ENCODE data around the gene PABPC3. TPM values are rescaled to one million over a fixed set of nuclear protein-coding genes. Genes with fewer than 3 reads are reported as not detected.

The PABPC3 gene
- total and polyA plus RNA-seq, 10 of the 15 experiments (the other 5 are each of a cell fraction or from before 2014, with no cell fraction given) = 0.04 to 0.87 (median 0.28) TPM

DNA sequence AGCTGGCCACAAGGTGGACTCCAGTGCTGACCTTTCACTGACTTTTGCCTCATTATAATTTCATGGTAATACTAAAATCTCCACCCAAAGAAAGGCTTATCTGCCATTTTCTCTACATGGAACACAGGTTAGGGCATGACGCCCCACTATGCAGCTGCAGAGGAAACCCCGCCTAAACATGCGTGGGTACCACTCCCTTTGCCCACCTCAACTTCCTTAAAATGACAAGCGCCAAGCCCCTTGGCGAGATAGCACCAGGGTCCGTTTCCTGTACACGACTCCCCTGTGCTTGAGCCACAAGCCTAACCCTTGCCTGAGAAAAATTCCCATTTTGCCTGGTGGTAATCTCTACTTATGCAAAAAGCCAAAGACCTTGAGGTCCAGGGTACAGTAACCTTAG lies 36.0 kb upstream of the PABPC3 start (continued):
- TF ChIP-seq RAD51 (IDR thresholded peaks at IDR 0.05) = no peak

DNA sequence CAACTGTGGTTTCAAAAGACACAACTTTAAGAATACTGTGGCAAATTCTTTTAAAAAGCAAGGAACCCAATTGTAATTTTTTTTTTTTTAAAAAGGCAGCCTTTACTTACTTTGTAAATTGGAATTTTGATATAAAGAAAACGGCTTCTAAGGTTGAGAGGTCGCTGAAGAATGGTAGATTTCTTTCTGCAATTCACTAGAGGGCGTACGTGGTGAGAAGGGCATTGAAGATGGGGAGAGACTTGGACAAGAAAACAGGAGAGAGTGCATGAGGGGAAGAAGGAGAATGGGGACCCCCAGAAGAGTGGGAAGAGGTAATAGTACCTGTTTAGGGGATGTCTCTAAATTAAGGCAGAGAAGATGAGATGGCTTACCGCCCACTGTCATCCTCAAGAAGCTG lies 33.5 kb upstream of the PABPC3 start:
- Histone ChIP-seq H2AFZ (ENCODE audit: control insufficient read depth, low read depth, low read length) (no peak overlapping the region), H3K4me1 (ENCODE audit: control insufficient read depth, insufficient read depth, low read length) (no peaks in the 10 kb centered on the region), H3K9me3 (replicated peaks; ENCODE audit: control insufficient read depth, insufficient read depth, low read length) (no peaks in the 10 kb centered on the region), H3K9ac (ENCODE audit: control insufficient read depth, insufficient read depth, low read length) (no peak overlapping the region), H3K4me2 (ENCODE audit: control insufficient read depth, insufficient read depth) (no peak overlapping the region), H3K79me2 (ENCODE audit: control insufficient read depth, insufficient read depth, low read length) (no peaks in the 10 kb centered on the region), H3K36me3 (ENCODE audit: control insufficient read depth in 2 of 2, insufficient read depth in 2 of 2, low read length in 1 of 2) (no peaks in the 10 kb centered on the region), H3K27me3 (replicated peaks in 1 of 2; ENCODE audit: control insufficient read depth in 2 of 2, insufficient read depth in 2 of 2, low read length in 1 of 2) (0 out of 4 replicates have a peak, but pooled peaks cover 0 to 4% of the 10 kb centered on the region in 2 experiments), H4K20me1 (ENCODE audit: control insufficient read depth, insufficient read depth) (no peaks in the 10 kb centered on the region), H3K4me3 (no peak overlapping the region), H3K27ac (ENCODE audit: control insufficient read depth, insufficient read depth) (no peak overlapping the region)
- WGBS (ENCODE audit: insufficient coverage, insufficient replicate concordance, low lambda C conversion rate, missing lambda C conversion rate) = 22% methylated on average over 5 of the region's 5 CpGs
- DNase-seq (ENCODE audit: low read depth, low spot score) (no peak), ATAC-seq (no peak), FAIRE-seq (no peak)
- intact Hi-C loops (cut with micrococcal nuclease; ENCODE audit: unreplicated experiment) (no loop called here), in situ Hi-C loops (cut with MboI) (no loop called here)
- TF ChIP-seq, protein P1, sequence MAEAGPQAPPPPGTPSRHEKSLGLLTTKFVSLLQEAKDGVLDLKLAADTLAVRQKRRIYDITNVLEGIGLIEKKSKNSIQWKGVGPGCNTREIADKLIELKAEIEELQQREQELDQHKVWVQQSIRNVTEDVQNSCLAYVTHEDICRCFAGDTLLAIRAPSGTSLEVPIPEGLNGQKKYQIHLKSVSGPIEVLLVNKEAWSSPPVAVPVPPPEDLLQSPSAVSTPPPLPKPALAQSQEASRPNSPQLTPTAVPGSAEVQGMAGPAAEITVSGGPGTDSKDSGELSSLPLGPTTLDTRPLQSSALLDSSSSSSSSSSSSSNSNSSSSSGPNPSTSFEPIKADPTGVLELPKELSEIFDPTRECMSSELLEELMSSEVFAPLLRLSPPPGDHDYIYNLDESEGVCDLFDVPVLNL (IDR thresholded peaks at IDR 0.05; ENCODE audit: low read depth, low read length) = no peak
- TF ChIP-seq CBFB (IDR thresholded peaks at IDR 0.05; ENCODE audit: low read depth) (no peak), FOS (IDR thresholded peaks at IDR 0.05; ENCODE audit: borderline replicate concordance, extremely low read depth, insufficient read length) (no peak)
- TF ChIP-seq, protein P2, sequence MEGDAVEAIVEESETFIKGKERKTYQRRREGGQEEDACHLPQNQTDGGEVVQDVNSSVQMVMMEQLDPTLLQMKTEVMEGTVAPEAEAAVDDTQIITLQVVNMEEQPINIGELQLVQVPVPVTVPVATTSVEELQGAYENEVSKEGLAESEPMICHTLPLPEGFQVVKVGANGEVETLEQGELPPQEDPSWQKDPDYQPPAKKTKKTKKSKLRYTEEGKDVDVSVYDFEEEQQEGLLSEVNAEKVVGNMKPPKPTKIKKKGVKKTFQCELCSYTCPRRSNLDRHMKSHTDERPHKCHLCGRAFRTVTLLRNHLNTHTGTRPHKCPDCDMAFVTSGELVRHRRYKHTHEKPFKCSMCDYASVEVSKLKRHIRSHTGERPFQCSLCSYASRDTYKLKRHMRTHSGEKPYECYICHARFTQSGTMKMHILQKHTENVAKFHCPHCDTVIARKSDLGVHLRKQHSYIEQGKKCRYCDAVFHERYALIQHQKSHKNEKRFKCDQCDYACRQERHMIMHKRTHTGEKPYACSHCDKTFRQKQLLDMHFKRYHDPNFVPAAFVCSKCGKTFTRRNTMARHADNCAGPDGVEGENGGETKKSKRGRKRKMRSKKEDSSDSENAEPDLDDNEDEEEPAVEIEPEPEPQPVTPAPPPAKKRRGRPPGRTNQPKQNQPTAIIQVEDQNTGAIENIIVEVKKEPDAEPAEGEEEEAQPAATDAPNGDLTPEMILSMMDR (IDR thresholded peaks at IDR 0.05 in 2 of 3, conservative IDR thresholded peaks at IDR 0.05 in 1 of 3; ENCODE audit: control insufficient read depth in 2 of 3, extremely low read depth in 1 of 3, insufficient read depth in 1 of 3, low read depth in 3 of 3, low read length in 3 of 3) = 0 out of 6 replicates have a peak, but pooled peaks of 1 of the 3 experiments have one; percentile 10
- TF ChIP-seq, protein P3, sequence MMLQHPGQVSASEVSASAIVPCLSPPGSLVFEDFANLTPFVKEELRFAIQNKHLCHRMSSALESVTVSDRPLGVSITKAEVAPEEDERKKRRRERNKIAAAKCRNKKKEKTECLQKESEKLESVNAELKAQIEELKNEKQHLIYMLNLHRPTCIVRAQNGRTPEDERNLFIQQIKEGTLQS (IDR thresholded peaks at IDR 0.05; ENCODE audit: borderline replicate concordance, extremely low read depth, low read depth, low read length) = no peak
- SMC1A ChIA-PET (ENCODE audit: uncharacterized antibody, unreplicated experiment) = interaction anchor here (0.6 kb wide), 1 partner anchor 348 kb away, joined by 4 read pairs; no protein-coding TSS in a partner anchor
- POLR2A ChIA-PET = no interaction called here
- no TSS peak for BruUV-seq (replicated peaks)
- RAD21 ChIA-PET (ENCODE audit: unreplicated experiment) = no interaction called here
- CTCF ChIA-PET = no interaction called here

Data from GM12878 (cell line).